GM21360 (cell line): ENCODE measurements around the gene ATN1.

Experiments
- ATAC-seq: cut with Tn5 transposase; IDR thresholded peaks from one replicate; pipeline ENCODE4 v1.9.1; 2021; ENCODE audit warnings: mild to moderate bottlenecking, moderate library complexity; ENCODE audit not compliant: unreplicated experiment

ATN1 gene

DNA sequence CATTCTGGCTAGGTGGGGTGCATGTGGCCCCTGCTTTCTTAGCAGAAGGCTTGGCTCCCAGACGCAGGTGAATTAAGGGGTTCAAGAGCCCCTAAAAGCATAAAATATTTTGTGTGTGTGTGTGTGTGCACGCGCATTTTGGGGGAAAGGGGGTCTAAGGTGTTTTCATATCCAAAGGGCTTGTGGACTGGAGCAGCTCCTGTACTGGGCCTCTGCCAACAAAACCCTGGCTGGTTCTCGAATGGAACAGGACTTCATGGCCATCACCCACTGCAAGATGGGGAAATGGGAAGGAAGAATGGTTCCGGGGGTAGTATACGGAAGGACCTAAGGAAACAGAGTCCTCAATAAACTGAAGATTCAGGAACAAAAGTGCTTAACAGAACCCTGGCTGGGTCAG is 3.9 kb upstream of the ATN1 start:
- ATAC-seq: no peak

DNA sequence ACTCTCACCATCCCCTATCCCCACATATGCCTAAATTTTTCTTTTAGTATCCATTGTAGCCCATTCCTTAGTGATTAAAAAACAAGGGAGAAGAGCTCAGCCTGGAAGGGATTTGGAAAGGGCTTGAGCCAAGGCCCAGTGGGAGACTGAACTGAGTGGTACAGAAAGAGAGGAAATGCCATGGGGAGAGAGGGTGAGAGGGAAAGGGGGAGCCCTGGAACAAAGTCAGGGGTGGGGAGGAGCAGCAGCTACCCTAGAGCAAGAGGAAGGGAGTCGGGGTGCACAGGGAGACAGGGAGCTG is 2.6 kb upstream of the ATN1 start:
- no peak for ATAC-seq

DNA sequence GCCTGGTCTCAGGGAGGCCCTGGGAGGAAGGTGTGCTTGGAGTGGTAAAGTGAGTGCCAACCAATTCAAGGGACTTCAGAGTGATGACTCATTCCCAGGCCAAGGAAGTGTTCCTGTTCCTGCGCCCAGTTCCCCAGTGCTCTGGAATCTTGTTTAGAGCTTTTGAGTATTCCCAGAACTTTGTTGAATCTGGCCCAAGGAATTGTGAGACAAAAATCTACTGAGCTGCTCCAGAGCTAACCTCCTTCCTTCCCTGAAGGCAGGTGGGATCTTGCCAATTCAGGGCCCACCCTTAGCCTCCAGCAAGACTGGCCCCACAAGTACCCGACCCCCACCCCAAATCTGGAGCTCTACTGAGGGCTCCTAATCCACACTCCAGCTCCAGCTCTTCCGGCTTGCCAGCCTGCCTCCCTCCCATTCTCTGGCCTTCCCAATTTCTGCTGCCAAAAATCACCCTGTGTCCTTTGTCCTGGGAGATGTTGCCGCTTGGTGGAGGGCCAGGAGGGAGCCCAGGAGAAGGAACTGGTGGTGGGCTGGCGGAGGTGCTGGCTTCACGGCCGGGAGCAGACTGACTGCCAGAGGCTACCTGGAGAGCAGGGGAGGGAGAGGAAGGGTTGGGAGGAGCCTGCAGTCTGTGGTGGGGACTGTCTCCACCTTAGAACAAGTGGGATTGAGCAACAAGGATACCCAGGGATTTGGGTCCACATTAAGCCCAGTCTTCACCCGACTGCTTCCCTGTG is 2.0 kb upstream of the ATN1 start:
- no peak for ATAC-seq

DNA sequence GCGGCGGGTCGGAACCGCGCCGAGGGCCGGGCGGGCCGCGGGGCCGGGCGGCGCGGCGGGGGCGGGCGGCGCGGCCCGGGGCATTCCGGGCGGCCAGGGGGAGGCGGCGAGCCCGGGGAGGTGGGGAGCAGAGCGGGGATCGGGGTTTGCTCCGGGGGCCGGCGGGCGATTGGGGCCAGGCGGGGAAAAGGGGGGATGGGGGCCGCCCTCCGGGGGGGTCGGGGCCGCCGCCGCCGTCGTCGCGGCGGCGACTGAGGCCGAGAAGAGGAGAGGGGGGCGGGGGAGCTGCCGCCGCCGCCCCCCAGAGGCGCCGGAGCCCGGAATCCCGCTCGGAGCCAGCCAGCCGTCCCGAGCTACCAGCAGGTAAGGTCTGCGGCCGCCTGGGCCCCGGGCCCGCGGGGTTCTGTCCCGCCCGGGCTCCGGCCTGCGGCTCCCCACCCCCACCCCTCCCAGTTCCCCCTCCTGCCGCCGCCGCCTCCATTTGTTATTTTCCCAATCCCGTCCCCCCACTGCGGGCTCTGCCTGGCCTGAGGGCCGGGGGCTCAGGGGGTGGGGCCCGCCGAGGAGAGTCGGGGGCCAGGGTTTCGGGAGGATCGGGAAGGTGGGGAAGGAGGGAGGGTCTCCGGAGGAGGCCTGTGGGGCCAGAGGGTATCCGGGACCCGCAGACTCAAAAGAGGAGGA is 403 bp downstream of the ATN1 start:
- ATAC-seq: no peak

DNA sequence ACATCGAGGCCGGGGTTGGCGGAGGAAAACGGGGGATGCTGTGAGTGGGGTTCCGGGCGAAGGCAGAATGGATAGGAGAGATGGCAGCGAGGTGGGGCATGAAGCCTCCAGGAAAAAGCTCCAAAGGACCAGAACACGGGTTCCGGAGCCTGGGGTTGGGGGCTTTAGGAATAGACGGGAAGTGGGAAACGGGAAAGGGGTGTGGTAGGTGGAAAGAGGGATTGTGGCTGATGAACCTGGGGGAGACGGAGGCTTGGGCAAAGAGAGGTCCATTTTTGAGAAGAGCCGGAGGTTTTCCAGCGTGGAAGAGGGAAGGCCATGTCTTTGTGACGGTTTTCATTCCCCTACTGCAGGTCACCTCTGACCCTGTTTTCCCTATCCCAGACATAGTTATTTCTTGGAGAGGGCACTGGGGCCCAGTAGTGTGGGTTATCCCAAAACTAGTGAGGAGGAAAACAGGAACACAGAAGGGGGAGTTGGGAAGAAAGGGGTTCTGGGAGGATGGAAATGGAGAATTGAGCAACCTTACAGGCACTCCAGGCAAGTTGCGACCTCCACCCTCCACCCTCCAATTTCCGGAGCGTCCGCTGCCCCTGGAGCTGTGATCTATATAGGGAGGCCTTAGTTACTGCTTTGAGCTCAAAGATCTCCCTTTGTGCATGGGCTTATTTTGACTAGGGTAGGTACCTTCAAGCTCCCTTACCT is 1.1 kb downstream of the ATN1 start:
- no peak for ATAC-seq

DNA sequence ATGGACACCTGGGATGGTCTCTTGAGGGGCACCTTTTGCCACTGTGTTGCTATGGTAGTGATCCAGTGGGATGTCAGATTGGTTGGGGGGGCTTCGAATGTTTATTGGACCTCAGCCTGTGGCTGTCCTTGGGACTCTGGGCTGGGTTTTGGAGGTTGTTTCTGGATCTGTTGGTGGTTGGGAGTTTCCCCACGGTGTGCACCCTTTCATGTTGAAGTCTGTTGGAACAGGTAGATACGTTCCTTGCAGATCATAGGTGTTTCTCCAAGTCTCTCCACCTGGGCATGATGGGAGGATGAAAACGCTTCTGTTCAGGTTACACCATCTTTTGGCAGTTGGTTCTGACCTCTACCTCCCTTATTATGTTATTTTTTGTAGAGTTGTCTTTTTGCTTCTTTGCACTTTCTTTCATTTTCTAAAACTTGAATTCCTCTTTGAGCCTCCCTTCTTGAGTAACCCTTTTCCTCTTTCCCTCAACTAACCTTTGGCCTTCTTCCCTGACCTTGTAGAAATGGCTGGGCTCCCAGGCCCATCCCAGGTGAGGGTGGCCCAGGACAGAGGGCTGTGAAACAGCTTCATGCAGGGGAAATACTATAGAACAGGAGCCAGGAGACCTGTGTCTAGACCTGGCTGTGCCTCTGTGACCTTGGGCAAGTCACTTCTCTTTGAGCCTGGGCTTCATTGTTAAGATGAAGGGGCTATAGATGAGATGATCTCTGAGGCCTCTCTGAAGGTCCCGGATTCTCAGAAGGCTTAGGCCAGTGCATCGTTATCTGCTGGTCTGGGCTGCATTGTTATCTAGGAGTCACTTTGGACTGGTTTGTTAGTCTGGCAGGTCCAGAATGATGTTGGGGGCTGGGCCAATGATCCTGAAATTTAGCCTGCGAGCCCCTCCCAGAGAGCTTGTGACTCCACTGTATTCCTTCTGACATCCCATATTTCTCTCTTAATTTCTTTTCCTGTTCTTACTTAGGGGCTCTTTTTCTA is 2.0 kb downstream of the ATN1 start:
- no peak for ATAC-seq

DNA sequence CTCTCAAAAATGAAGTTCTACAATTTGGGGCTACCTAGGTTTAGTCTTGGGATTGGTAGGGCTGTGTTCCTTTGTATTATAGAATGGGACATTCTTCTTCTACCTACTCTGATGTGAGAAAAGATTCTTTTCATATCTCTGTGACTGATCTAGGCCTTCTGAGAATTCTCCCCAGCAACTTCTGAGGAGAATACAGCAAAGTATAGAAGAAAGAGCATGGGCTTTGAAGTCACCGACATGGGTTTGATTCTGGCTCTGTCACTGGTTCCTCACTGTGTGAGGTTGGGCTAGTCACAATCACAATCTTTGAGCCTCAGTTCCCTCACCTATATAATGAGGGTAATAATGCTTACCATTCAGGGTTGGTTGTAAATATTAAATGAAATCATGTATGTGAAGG is 5.0 kb downstream of the ATN1 start:
- no peak for ATAC-seq

DNA sequence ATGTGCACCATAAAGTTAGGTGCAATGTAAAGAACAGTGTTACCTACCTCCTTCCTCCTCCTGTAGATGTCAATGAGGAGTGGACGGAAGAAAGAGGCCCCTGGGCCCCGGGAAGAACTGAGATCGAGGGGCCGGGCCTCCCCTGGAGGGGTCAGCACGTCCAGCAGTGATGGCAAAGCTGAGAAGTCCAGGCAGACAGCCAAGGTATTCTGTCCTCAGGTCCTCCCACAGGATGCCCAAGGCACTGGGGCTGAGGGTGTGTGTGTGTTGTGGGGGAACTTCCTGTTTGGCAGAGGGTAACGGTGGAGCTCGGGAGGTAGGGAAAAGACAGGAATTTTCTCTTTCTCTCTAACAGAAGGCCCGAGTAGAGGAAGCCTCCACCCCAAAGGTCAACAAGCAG is 6.4 kb downstream of the ATN1 start:
- ATAC-seq: no peak

DNA sequence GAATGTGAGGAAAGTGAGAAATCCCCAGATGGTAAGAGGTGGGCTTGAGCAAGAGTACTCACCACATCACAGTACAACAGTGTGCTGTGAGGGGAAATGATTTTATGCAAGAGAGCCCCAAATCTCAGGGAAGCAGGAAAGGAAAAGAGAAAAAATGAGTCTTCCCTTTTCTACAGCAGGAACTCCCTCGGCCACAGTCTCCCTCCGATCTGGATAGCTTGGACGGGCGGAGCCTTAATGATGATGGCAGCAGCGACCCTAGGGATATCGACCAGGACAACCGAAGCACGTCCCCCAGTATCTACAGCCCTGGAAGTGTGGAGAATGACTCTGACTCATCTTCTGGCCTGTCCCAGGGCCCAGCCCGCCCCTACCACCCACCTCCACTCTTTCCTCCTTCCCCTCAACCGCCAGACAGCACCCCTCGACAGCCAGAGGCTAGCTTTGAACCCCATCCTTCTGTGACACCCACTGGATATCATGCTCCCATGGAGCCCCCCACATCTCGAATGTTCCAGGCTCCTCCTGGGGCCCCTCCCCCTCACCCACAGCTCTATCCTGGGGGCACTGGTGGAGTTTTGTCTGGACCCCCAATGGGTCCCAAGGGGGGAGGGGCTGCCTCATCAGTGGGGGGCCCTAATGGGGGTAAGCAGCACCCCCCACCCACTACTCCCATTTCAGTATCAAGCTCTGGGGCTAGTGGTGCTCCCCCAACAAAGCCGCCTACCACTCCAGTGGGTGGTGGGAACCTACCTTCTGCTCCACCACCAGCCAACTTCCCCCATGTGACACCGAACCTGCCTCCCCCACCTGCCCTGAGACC is 7.8 kb downstream of the ATN1 start:
- ATAC-seq: no peak

DNA sequence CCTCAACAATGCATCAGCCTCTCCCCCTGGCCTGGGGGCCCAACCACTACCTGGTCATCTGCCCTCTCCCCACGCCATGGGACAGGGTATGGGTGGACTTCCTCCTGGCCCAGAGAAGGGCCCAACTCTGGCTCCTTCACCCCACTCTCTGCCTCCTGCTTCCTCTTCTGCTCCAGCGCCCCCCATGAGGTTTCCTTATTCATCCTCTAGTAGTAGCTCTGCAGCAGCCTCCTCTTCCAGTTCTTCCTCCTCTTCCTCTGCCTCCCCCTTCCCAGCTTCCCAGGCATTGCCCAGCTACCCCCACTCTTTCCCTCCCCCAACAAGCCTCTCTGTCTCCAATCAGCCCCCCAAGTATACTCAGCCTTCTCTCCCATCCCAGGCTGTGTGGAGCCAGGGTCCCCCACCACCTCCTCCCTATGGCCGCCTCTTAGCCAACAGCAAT is 8.5 kb downstream of the ATN1 start:
- no peak for ATAC-seq

DNA sequence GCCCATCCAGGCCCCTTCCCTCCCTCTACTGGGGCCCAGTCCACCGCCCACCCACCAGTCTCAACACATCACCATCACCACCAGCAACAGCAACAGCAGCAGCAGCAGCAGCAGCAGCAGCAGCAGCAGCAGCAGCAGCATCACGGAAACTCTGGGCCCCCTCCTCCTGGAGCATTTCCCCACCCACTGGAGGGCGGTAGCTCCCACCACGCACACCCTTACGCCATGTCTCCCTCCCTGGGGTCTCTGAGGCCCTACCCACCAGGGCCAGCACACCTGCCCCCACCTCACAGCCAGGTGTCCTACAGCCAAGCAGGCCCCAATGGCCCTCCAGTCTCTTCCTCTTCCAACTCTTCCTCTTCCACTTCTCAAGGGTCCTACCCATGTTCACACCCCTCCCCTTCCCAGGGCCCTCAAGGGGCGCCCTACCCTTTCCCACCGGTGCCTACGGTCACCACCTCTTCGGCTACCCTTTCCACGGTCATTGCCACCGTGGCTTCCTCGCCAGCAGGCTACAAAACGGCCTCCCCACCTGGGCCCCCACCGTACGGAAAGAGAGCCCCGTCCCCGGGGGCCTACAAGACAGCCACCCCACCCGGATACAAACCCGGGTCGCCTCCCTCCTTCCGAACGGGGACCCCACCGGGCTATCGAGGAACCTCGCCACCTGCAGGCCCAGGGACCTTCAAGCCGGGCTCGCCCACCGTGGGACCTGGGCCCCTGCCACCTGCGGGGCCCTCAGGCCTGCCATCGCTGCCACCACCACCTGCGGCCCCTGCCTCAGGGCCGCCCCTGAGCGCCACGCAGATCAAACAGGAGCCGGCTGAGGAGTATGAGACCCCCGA is 9.1 kb downstream of the ATN1 start:
- ATAC-seq: peak; percentile 7

DNA sequence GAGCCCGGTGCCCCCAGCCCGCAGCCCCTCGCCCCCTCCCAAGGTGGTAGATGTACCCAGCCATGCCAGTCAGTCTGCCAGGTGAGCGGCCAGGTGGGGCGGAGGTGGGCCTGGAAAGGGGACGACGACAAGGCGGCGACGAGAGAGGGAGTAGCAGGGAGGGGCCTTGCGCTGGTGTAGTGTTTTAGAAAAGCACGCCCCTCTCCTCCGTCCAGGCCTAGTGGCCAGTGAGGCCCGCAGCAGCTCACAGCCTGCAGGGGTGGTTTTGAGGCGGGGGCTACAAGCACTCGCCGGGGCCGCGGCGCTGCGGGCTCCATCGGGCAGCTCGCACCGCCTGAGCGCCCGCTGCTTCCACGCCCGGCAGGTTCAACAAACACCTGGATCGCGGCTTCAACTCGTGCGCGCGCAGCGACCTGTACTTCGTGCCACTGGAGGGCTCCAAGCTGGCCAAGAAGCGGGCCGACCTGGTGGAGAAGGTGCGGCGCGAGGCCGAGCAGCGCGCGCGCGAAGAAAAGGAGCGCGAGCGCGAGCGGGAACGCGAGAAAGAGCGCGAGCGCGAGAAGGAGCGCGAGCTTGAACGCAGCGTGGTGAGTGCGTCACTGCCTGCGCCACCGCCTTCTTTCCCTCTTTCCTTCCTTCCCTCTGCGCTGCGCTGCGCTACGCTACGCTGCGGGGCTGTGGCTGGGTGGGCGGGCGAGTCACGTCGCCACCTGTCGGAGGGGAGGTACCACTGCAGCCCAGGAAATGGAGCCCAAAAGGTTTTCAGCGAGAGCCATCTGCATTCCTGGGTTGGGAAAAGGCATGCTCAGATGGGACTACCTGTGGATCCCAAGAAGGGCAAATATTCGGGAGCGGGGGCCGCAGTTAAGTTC is 10.0 kb downstream of the ATN1 start:
- ATAC-seq: peak; percentile 83

DNA sequence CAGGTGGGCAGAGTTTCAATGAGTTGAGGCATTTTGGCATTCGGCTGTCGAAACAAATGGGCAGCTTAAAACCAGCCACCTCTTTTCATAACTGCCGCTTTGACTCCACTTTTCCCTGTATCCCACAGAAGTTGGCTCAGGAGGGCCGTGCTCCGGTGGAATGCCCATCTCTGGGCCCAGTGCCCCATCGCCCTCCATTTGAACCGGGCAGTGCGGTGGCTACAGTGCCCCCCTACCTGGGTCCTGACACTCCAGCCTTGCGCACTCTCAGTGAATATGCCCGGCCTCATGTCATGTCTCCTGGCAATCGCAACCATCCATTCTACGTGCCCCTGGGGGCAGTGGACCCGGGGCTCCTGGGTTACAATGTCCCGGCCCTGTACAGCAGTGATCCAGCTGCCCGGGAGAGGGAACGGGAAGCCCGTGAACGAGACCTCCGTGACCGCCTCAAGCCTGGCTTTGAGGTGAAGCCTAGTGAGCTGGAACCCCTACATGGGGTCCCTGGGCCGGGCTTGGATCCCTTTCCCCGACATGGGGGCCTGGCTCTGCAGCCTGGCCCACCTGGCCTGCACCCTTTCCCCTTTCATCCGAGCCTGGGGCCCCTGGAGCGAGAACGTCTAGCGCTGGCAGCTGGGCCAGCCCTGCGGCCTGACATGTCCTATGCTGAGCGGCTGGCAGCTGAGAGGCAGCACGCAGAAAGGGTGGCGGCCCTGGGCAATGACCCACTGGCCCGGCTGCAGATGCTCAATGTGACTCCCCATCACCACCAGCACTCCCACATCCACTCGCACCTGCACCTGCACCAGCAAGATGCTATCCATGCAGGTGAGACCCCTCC is 10.8 kb downstream of the ATN1 start:
- no peak for ATAC-seq

DNA sequence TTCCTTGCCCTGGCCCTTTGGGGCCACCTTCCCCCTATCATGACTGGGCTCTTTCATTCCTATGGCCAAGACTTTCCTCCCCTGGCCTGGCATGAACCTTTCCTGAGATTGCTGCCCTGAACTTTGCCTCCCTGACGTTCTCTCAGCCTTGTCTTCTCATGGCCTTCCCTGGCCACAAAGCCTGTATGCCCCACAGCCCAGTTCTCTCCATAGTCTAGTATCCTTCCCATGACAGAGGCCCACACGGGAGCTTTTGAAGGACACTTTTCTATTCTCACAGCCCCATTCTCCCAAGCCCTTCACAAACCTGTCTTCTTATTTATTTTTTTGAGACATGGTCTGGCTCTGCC is 11.4 kb downstream of the ATN1 start:
- ATAC-seq: no peak

DNA sequence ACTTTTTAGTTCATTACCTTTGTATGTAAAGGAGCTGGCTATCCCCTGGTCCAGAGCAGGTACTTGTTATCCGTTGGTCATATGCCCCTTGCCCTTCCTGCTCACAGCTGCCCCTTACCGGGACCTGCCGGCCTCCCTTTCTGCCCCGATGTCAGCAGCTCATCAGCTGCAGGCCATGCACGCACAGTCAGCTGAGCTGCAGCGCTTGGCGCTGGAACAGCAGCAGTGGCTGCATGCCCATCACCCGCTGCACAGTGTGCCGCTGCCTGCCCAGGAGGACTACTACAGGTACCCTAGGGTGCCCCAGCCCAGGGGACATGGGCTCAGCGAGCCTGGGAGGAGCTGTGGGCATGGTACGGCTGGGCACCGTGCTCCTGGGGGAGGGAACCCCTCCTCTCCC is 13.5 kb downstream of the ATN1 start:
- ATAC-seq: no peak

DNA sequence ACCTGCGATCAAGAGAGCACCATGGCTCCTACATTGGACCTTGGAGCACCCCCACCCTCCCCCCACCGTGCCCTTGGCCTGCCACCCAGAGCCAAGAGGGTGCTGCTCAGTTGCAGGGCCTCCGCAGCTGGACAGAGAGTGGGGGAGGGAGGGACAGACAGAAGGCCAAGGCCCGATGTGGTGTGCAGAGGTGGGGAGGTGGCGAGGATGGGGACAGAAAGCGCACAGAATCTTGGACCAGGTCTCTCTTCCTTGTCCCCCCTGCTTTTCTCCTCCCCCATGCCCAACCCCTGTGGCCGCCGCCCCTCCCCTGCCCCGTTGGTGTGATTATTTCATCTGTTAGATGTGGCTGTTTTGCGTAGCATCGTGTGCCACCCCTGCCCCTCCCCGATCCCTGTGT is 14.0 kb downstream of the ATN1 start:
- ATAC-seq: no peak

DNA sequence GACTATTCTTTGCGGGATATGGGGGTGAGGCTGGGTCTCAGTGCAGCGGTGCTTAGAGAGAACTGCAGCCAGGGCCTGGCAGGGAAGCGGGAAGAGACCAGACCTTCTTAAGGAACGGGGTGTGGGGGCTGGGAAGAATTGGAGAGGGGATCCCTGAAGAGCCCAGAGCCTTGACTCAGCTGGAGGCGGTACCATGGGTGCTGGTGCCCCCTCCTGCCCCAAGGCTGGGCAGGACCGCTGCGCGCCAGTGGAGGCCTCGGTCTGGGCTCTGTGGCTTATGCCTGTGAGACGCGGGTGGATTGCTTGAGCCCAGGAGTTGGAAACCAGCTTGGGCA is 14.5 kb downstream of the ATN1 start:
- no peak for ATAC-seq

DNA sequence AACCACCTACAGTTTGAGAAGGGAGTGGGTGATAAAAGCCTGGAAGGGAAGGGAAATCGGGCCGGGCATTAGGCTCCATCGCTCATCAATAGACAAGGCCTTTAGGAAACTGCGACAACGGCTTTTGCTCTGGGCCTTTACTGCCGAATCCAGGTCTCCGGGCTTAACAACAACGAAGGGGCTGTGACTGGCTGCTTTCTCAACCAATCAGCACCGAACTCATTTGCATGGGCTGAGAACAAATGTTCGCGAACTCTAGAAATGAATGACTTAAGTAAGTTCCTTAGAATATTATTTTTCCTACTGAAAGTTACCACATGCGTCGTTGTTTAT is 15.6 kb downstream of the ATN1 start:
- peak; percentile 30 for ATAC-seq
